HG03175 (cell line): ENCODE measurements around the gene ZNF212.
A peak's percentile ranks its signal among the peaks of the same experiment; 100 is the strongest.

Source experiments
- ATAC-seq: cut with Tn5 transposase; IDR thresholded peaks from one replicate; pipeline ENCODE4 v1.9.1; 2021; ENCODE audit warnings: mild to moderate bottlenecking, moderate library complexity; ENCODE audit not compliant: unreplicated experiment

Gene ZNF212

DNA sequence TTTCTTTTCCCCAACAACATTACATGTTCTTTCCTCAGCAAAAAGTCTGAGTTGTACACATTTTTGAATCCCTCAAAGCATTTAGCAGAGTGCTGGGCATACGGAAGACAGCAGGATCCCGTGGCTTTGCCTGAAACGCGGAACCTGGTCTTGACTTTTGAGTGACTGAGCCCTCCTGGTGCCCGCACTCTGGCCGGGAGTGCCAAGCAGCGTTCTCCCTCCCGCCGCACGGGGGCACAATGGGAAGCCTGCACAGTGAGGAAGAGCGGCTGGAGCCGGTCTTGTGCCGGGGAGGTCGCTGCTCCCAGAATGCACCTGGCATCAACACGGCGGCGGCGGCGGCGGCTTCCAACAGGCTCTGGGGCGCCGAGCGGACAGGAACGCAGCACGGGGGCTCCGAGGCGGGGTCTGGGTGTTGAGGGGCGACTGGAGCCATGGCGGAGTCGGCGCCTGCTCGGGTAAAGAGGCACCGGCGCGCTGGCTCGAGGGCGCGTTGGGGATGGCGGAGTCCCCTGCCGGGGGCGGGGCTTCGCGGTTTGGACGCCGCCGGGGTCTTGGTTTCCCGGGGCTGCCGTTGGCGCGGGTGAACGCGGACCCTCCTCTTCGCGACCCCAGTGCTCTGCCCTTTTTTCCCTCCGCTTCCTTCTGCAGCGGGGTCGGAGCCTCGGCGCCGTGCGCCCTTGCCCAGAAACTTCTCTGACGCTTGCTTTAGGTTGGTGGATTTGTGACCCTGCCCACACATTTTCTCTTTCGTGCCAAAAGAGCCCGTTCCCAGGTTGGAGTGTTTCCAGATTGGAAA, at the start of gene ZNF212:
ZNF212 (plus strand) TSS at position 307 of the 799 bp plus-strand sequence; CDS start at position 435, 128 bp downstream.
- ATAC-seq = peak; percentile 95

DNA sequence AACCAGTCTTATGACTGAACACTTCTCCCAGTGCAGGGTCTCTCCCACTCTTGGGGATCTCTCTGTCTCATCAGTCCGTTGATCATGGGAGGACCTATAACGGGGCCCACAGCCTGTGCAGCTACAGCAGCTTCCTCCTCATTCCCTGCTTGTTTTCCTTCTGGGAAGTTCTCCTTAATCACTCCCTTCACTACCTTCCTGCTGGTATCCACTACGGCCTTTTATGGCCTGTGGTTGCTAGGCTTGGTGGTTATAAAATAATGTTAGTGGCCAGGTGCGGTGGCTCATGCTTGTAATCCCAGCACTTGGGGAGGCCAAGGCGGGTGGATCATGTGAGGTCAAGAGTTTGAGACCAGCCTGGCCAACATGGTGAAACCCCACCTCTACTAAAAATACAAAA, 47.6 kb upstream of the ZNF212 start:
- ATAC-seq = no peak

DNA sequence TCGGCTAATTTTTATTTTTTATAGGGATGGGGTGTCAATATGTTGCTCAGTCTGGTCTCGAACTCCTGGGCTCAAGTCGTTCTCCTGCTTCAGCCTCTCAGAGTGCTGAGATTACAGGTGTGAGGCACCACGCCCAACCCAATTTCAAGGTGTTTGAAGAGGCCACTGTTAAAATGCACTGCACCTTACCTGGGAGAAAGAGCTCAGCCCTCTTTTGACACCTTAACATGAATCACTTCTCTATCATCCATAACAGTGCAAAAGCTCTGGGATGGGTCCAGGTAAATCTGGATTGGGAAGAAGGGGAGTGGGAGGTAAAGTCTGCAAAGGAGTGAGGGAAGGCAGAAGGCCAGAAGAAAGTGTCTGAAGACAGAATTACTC, 44.7 kb upstream of the ZNF212 start:
- ATAC-seq = no peak

DNA sequence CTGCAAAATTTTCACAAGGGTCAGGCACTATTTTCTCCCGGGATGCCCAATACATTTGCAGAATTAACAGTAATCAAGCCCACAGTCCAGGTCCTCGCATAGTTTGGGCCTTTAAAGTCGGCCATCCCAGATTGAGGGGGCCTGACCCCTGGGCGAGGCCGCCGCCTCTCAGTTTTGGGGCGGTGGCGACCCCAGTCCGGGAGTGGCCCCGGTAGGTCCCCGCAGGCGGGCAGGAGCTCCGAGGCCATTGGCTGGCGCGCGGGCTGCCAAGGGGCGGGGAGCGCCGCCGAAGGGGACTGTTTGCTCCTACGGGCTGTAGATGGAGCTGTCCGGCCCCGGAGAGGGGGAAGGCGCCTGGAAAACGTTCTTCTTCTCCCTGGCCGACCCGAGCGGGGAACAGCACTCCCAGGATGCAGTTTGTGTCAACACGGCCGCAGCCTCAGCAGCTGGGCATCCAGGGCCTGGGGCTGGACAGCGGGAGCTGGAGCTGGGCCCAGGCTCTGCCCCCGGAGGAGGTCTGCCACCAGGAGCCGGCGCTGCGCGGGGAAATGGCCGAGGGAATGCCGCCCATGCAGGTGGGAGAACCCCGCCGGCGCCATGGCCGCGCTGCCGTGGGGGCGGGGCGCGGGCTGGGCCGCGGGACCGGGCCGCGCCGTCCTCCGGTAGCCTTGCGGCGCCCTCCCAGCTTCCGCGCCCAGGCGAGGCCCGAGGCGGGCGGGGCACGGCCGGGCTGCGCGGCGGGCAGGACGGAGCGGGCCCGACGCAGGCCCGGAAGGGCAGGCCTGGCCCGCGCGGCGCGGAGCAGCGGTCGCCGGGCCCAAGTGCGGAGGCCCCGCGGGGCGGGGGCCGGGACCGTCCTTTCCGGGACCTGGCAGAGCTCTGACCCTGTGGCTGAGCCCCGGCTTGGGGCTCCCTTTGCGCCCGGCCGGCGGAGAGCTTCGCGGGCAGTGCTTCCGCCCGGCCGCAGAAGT, 44.0 kb upstream of the ZNF212 start, which contains the start of gene ZNF282:
ZNF282 (plus strand) TSS at position 367 of the 971 bp plus-strand sequence; CDS start at position 411, 44 bp downstream.
- peak; percentile 93 for ATAC-seq

DNA sequence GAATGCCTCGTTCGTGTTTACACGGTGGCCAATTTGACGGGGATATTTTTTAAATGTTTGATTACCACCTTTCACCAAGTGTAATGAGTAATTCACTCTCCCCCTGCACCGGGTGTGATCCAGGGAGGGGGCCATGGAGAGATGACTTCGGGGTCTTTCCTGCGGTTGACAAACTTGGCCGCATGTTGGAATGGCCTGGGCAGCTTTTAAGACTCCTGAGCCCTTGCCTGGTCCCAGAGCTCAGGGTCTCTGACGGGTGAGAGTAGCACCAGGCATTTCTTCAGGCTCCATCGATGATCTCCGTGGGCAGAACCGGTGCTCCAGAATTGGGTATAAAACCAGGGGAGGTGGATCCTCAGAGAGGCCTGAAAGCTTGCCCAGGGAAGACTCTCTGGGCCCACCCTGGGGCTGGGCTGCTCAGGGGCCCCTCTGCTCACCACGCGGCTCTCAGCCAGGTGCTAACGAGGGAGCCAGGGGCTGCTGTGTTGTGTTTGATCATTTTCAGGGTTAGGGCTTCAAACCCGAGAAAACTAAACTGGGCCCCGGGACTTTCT, 43.2 kb upstream of the ZNF212 start:
- peak; percentile 8 for ATAC-seq

DNA sequence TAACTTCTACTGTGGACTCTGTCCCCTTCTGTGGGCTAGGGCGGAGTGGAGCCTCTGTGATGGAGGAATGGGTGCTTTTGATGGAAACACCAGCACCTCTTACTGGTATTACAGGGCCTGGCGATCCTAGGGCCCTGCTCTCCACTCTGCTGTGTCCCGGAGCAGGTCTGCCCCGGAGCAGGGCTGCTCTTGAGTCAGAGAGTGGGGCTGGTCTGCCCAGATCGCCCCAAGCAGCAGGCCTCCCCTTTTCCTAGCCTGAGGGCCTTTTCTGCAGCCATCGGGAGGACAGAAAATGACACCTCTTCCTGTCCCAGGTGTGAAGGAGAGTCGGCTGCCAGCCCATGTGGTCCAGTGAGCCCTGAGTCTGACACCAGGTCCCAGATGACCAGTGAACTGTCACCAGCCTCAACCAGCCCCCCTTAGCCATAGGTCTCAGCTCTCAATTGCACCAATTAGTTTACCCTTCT, 42.7 kb upstream of the ZNF212 start:
- peak; percentile 6 for ATAC-seq

DNA sequence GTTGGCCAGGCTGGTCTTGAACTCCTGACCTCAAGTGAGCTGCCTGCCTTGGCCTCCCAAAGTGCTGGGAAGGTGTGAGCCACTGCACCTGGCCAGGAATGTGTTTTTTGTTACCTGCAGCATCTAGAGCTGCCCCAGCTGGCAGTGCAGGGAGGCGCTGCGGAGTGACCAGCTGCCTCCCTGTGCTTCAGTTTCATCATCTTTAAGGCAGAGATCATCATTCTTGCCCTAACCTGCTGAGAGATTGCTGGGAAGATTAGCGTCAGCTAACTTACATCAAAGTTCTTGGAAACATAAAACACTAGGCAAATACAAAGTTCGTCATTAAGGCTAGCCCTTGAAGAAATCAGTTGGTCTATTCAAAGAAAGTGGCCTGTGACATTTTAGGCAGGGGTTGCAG, 41.8 kb upstream of the ZNF212 start:
- ATAC-seq = no peak

DNA sequence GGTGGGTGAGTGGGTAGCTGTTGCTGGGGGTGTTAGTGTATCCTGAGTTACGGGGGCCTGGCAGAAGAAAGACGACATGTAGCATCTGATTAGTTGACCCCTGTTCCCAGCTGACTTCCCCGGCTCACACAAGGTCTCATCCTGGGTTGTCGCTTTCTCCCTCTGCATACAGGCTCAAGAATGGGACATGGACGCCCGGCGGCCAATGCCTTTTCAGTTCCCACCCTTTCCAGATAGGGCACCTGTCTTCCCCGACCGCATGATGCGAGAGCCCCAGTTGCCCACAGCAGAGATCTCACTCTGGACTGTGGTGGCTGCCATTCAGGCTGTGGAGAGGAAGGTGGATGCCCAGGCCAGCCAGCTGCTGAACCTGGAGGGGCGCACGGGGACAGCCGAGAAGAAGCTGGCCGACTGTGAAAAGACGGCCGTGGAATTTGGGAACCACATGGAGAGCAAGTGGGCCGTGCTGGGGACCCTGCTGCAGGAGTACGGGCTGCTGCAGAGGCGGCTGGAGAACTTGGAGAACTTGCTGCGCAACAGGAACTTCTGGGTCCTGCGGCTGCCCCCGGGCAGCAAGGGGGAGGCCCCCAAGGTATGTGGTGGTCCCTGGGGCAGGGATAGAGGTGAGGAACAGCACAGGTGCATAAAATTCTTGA, 41.2 kb upstream of the ZNF212 start:
- no peak for ATAC-seq

DNA sequence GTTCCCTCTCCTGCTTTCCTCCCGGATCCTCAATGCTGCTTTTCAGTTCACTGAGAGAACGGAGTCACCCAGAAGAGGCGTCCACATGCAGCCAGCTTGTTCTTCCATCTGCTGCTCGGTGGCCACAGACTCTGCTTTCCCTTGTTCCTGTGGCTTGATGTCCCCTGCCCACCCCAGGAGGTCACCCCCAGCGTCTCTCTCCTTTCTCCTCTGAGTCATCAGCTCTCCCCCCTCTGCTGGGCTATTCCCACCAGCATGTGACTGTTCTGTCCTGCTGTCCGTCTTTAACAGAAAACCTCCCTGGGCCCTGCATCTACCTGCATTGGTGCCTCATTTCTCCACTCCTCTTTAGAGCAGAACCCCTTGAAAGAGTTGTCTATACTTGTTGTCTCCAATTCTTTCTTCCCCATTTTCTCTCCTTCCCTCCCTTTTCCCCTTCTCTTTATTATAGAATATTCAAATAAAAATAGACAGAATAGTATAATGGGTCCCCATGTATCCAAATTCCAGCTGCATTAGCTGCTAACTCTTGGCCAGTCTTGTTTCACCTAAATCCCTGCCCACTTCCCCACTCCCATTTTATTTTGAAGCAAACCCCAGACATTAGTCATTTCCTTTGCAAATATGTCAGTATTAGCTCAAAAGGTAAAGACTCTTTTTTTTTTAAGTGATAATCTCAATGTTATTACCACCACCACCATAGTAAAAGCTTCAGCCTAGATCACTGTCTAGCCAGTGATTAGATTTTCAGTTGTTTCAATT, 40.0 kb upstream of the ZNF212 start:
- no peak for ATAC-seq

DNA sequence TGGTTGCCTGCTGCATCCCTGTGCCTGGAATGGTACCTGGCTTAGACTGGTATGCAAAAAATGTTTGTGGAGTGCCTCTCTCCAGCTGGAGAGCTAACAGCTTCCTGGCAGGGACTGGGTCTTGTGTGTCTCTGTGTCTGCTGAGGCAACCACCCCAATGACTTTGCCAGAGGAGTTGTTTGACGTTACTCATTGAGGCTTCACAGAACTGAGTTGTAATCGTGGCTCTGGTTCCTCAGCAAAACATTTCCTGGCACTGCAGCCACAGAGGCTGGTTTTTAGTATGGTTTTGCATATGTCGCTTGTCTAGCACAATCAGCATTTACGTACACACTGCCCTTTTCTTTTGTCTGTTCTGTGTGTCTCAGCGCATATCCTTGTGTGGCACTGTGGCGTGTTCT, 36.6 kb upstream of the ZNF212 start:
- ATAC-seq = no peak

DNA sequence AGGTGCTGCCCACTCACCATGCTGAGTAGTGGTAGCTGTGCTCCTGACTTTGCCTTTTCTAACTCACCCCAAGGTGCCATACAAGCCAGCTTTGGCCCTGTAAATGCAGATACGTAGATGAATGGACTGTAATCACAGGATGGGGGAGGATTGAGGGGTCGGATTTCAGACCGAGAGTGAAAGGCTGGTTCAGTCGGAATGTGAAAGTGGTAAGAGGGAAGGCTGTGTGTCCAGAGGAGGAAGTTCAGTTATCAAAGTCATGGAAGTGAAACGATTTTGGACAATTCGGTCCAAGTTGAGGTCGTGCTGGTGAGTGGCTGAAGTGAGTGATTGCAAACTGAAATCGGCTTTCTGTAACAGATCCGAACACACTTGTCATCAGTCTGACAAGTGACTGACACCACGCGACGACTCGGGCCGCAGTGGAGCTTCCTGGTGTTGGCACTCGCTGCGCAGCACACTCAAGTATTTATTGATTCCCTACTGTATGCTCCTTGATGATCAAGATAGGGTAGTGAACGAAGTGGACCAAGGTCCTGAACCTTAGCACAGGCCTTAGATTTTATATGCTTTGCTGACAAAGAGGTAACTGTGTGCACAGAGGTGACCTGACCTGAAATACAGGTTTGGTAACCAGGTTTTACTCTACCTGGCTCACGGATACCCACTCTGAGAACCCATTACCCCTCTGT, 33.6 kb upstream of the ZNF212 start:
- ATAC-seq = no peak

DNA sequence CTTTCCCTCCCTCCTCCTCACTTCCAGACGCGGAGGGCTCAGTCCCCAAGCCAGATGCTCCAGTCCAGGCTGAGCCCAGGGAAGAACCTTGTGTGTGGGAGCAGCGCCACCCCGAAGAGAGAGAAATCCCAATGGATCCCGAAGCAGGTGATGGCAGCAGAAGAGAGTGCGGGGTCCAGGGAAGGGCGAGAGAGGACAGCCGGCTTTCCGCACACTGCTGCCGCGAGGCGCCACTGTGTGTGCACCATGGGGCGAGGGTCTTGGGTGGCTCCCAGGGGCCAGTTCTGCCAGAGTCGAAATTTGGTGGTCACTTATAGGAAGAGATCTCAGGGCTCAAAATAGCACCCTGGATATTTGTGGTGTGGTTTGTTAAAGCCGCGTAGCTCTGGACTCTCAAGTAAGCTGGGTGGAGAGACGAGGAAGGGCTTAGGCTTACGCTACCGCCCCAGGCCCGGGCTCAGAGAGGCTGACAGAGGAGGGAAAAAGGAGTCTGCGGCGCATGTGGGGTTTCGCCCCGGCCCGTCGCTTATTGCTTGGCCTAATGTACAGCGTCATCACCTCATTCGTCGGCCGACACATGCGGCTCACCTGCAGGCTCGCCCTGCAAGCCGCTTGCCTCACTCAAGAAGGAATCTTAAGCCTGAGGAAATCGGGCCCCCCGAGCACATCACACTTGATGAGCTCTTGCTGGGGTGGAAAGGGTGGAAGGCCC, 32.0 kb upstream of the ZNF212 start:
- no peak for ATAC-seq

DNA sequence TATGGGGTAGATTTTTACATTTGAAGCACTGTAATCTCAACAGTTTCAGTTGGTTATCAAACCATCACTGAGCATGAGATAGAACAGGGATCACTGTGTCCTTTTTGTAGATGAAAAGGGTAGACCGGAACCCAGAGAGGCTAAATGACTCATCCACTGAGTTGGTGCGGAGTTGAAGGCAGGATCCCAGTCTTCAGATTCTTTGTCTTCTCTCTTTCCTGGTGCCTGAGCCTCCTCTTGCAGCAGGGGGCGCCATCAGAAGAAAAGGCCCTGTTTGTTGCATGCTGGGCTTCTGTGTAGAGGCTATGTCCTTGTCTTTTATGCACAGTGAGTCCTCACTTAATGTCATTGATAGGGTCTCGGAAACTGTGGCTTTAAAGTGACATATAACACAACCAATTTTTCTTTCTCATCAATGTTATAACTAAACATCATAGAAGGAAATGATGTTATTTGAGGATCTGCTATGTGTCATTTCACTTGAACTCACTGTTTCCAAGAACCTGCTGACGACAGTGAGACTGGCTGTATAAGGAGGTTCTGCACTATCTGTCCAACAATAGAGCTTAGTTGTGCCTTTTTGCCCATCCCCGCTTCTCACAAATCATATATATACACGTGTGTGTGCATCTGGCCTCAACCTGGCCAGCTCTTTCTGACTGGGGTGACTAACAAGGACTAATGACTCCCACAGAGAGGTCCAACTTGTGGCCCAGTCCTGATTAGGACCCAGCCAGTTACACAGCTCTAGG, 29.8 kb upstream of the ZNF212 start:
- peak; percentile 73 for ATAC-seq

DNA sequence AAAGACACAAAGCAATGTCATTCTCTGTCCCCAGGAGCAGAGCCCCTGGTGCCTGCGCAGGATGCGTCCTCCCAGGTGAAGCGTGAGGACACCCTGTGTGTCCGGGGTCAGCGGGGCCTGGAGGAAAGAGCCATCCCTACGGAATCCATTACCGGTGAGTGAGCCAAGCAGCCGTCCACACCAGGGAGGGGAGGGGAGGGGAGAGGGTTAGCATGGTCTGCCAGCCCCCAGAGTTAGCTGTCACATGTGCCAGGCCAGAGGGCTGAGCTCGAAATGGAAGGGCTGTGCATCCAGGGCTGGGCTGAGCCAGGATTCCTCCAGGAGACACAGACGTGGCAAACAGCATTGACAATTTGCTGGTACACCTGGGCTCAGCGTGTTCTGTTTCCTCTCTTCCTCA, 28.9 kb upstream of the ZNF212 start:
- no peak for ATAC-seq

DNA sequence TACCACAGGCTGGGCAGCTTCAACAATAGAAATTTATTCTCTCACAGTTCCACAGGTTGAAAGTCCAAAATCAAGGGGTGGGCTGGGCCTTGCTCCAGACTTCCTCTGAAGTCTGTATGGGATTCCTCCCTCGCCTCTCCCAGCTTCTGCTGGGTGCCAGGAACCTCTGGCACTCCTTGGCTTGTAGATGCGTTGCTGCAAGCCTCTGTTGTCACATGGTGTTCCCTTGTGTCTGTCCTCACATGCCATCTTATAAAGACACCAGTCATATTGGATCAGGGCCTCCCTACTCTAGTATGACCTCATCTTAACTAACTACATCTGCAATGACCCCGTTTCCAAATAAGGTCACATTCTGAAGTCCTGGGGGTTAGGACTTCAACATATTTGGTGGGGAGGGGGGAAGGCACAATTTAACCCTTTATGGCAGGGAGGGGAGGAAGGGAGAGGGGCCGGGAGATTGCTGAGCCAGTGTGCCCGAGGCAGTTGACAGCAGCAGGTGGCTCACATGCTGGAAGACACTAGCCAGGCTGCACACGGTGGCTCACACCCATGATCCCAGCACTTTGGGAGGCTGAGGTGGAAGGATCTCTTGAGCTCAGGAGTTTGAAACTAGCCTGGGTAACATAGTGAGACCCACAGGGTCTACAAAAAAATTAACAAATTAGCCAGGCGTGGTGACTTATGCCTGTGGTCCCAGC, 25.3 kb upstream of the ZNF212 start:
- ATAC-seq = no peak

DNA sequence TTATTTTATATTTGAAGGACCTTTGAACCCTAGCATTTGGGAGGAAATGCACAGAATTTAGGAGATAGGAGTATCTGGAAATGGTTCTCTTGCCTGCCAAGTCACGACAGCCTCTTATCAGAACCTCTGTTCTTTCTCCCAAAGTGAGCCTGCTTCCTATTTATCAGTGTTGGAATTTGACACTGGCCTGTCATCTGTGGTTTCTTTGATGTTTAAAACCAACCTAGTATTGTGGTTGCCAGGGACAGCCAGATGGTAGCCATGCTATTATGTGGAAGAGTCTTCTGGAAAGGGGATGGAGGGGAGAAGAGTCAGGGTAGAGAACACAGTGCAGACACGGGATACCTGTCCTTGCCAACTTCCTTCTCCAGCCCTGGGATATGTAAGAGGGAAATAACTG, 23.0 kb upstream of the ZNF212 start:
- ATAC-seq = no peak

DNA sequence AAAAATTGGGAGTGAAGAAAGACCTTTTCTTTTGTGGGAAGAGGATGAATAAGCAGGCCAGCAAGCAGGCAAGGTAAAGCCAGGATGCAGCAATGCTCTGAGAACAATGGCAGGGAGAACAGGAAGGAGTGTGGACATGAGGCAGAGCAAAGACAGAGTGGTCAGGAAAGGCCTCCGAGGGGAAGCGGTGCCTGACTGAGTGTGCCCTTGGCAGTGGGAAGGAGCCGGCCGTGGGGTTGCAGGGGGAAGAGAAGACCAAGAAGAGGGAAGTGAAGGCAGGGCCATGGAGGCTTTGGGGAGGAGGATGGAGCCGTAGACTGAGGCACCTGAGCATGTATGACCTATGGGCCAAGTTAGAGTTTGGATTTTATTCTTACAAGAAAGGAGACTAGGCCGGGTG, 21.9 kb upstream of the ZNF212 start:
- no peak for ATAC-seq
